H1 (cell line): Measurements from ENCODE around the gene ABHD6. TPM values are rescaled to one million over a fixed set of nuclear protein-coding genes. Genes with fewer than 3 reads are reported as not detected.

Experiments used
- CTCF ChIA-PET: fragments of 300-600 bp; sonication (Branson Sonifier 250); formaldehyde crosslinking; loops from one replicate; lab custom pipeline; 2021; ENCODE audit not compliant: partially characterized antibody; lab: Charles Lee
- POLR2A ChIA-PET: fragments of 300-600 bp; sonication (Branson Sonifier 250); formaldehyde crosslinking; loops from one replicate; lab custom pipeline; 2021; ENCODE audit warnings: inconsistent platforms; ENCODE audit not compliant: partially characterized antibody; lab: Charles Lee
- DNase-seq, 2 experiments: peaks; one replicate each; pipeline versions ENCODE4 v3.0.0 to v3.0.0-alpha.2; 2010 to 2022; ENCODE audit warnings: low spot score in 2 of 2, low read depth in 1 of 2, mixed read lengths in 1 of 2
- FAIRE-seq: peaks from 2 replicates; lab custom pipeline; 2011; peaks lifted over from hg19 to GRCh38; lab: Jason Lieb, UNC
- H2AFZ ChIP-seq: 2 replicates; pipeline ENCODE4 v1.8.1; 2012; ENCODE audit warnings: low read length, inconsistent platforms
- H2AK5ac ChIP-seq: 2 replicates; pipeline ENCODE4 v1.6.1; 2013; ENCODE audit warnings: low read depth, low read length
- H2BK120ac ChIP-seq: replicated peaks from 2 replicates; pipeline ENCODE3; 2013; ENCODE audit warnings: low read depth, low read length, inconsistent platforms
- H2BK12ac ChIP-seq: 2 replicates; pipeline ENCODE4 v1.6.1; 2013; ENCODE audit warnings: low read depth, low read length
- H2BK15ac ChIP-seq: 2 replicates; pipeline ENCODE4 v1.6.1; 2013; ENCODE audit warnings: low read length
- H2BK20ac ChIP-seq: 2 replicates; pipeline ENCODE4 v1.6.1; 2013; ENCODE audit warnings: low read length
- H2BK5ac ChIP-seq: 2 replicates; pipeline ENCODE4 v1.6.1; 2013; ENCODE audit warnings: low read depth, low read length
- H3K14ac ChIP-seq: 2 replicates; pipeline ENCODE4 v1.6.1; 2013; ENCODE audit warnings: inconsistent platforms; ENCODE audit not compliant: insufficient read length
- H3K18ac ChIP-seq: 2 replicates; pipeline ENCODE4 v1.6.1; 2013; ENCODE audit warnings: low read length; ENCODE audit errors: extremely low read depth
- H3K23ac ChIP-seq: 2 replicates; pipeline ENCODE4 v1.6.1; 2013; ENCODE audit warnings: inconsistent platforms; ENCODE audit not compliant: insufficient read length
- H3K23me2 ChIP-seq: 2 replicates; pipeline ENCODE4 v1.6.1; 2013; ENCODE audit warnings: low read depth, low read length
- H3K27ac ChIP-seq: 2 replicates; pipeline ENCODE4 v1.6.1; 2011; ENCODE audit warnings: low read depth, low read length, inconsistent platforms
- H3K27me3 ChIP-seq, 4 experiments: replicated peaks in 1 of 4; 1 replicate in 1 of 4; 2 replicates in 3 of 4; pipeline versions ENCODE4 v1.6.1 to v1.8.1; 2011 to 2013; ENCODE audit warnings: low read length in 3 of 4, mild to moderate bottlenecking in 3 of 4, inconsistent platforms in 2 of 4, mixed read lengths in 2 of 4, moderate library complexity in 1 of 4; ENCODE audit not compliant: control insufficient read depth in 3 of 4, insufficient read depth in 3 of 4; ENCODE audit errors: extremely low read depth in 1 of 4
- H3K36me3 ChIP-seq, 4 experiments: 2 replicates each; pipeline versions ENCODE4 v1.6.1 to v1.8.1; 2011 to 2013; ENCODE audit warnings: mild to moderate bottlenecking in 4 of 4, low read length in 3 of 4, moderate library complexity in 2 of 4, control low read depth in 1 of 4, inconsistent platforms in 1 of 4; ENCODE audit not compliant: insufficient read depth in 4 of 4, control insufficient read depth in 2 of 4
- H3K4ac ChIP-seq: replicated peaks from 2 replicates; pipeline ENCODE3; 2013; ENCODE audit warnings: low read length, low read depth, mixed read lengths, inconsistent platforms; ENCODE audit not compliant: insufficient read length
- H3K4me1 ChIP-seq, 4 experiments: replicated peaks in 1 of 4; 1 replicate in 1 of 4; 2 replicates in 3 of 4; pipeline versions ENCODE4 v1.6.1 to v1.8.1; 2011 to 2013; ENCODE audit warnings: low read length in 3 of 4, inconsistent platforms in 2 of 4, mixed read lengths in 1 of 4; ENCODE audit not compliant: insufficient read depth in 4 of 4, control insufficient read depth in 3 of 4
- H3K4me2 ChIP-seq, 2 experiments: 2 replicates each; pipeline versions ENCODE4 v1.6.1 to v1.8.1; 2011 to 2013; ENCODE audit warnings: low read depth in 2 of 2, low read length in 2 of 2, control low read depth in 1 of 2, inconsistent platforms in 1 of 2, mild to moderate bottlenecking in 1 of 2; ENCODE audit not compliant: insufficient read depth in 1 of 2
- H3K4me3 ChIP-seq, 4 experiments: fragments of 200-600, 300-600 bp in 1 of 4; sonication (generic), shearing (Covaris generic), sonication (Bioruptor Twin) in 1 of 4; 2 replicates each; pipeline versions ENCODE4 v1.5.1 to v1.8.1; 2011 to 2016; ENCODE audit warnings: low read length in 4 of 4, low read depth in 3 of 4, control low read depth in 2 of 4, inconsistent platforms in 2 of 4, mild to moderate bottlenecking in 2 of 4, mixed read lengths in 1 of 4, moderate library complexity in 1 of 4; ENCODE audit not compliant: insufficient read depth in 2 of 4; ENCODE audit errors: extremely low read depth in 1 of 4
- H3K56ac ChIP-seq: replicated peaks from 2 replicates; pipeline ENCODE3; 2013; ENCODE audit warnings: low read depth, mild to moderate bottlenecking, mixed read lengths, low read length, inconsistent platforms; ENCODE audit not compliant: insufficient read length
- H3K79me1 ChIP-seq: 2 replicates; pipeline ENCODE4 v1.6.1; 2013; ENCODE audit warnings: low read depth, low read length, control low read depth
- H3K79me2 ChIP-seq, 2 experiments: 2 replicates each; pipeline versions ENCODE4 v1.6.1 to v1.8.1; 2012 to 2013; ENCODE audit warnings: low read length in 2 of 2, mild to moderate bottlenecking in 2 of 2, inconsistent platforms in 1 of 2; ENCODE audit not compliant: insufficient read depth in 2 of 2, control insufficient read depth in 1 of 2
- H3K9ac ChIP-seq, 4 experiments: replicated peaks in 1 of 4; 1 replicate in 1 of 4; 2 replicates in 3 of 4; pipeline versions ENCODE4 v1.6.1 to v1.8.1; 2011 to 2013; ENCODE audit warnings: low read depth in 3 of 4, low read length in 3 of 4, control low read depth in 2 of 4, mild to moderate bottlenecking in 2 of 4, moderate library complexity in 2 of 4, inconsistent platforms in 1 of 4; ENCODE audit errors: extremely low read depth in 1 of 4
- H3K9me3 ChIP-seq, 2 experiments: 2 replicates each; pipeline versions ENCODE4 v1.6.1 to v1.8.1; 2012 to 2013; ENCODE audit warnings: mild to moderate bottlenecking in 2 of 2, moderate library complexity in 2 of 2, control low read depth in 1 of 2, inconsistent platforms in 1 of 2, low read depth in 1 of 2, low read length in 1 of 2, mixed read lengths in 1 of 2; ENCODE audit not compliant: insufficient read depth in 2 of 2
- H4K20me1 ChIP-seq, 2 experiments: replicated peaks in 1 of 2; 2 replicates each; pipeline versions ENCODE3 to v1.8.1; 2011 to 2013; ENCODE audit warnings: inconsistent platforms in 2 of 2, low read length in 2 of 2, mild to moderate bottlenecking in 1 of 2; ENCODE audit not compliant: insufficient read depth in 2 of 2, control insufficient read depth in 1 of 2
- H4K5ac ChIP-seq: 2 replicates; pipeline ENCODE4 v1.6.1; 2013; ENCODE audit warnings: low read length, low read depth, mixed read lengths, inconsistent platforms; ENCODE audit not compliant: insufficient read length
- H4K8ac ChIP-seq: 2 replicates; pipeline ENCODE4 v1.8.0; 2013; ENCODE audit warnings: mild to moderate bottlenecking, moderate library complexity, low read length, inconsistent platforms; ENCODE audit not compliant: insufficient read depth; ENCODE audit errors: extremely low read depth
- H4K91ac ChIP-seq: replicated peaks from 2 replicates; pipeline ENCODE3; 2013; ENCODE audit warnings: low read length, mixed read lengths, inconsistent platforms; ENCODE audit not compliant: insufficient read length
- EP300 ChIP-seq, 2 experiments: IDR thresholded peaks; 1 replicate in 1 of 2; 2 replicates in 1 of 2; pipeline ENCODE4 v1.6.1; 2011 to 2012; ENCODE audit warnings: low read depth in 2 of 2, low read length in 2 of 2, mild to moderate bottlenecking in 2 of 2, borderline replicate concordance in 1 of 2, inconsistent platforms in 1 of 2, moderate library complexity in 1 of 2
- RNF2 ChIP-seq: fragments of 200-900, 300-1000 bp; sonication (generic); IDR thresholded peaks from 2 replicates; pipeline ENCODE4 v1.7.1; 2016; ENCODE audit warnings: borderline replicate concordance, low read depth, mild to moderate bottlenecking, antibody characterized with exemption, low read length; ENCODE audit not compliant: poor library complexity, severe bottlenecking; ENCODE audit errors: missing control alignments
- WGBS, 2 experiments: shearing (Covaris generic) in 1 of 2; methylation state at CpG; one replicate each; pipeline versions ENCODE4 v1.1.6 to v1.1.7; 2013 to 2015; ENCODE audit warnings: low lambda C conversion rate in 2 of 2, mixed read lengths in 2 of 2, inconsistent platforms in 1 of 2, low coverage in 1 of 2, missing lambda C conversion rate in 1 of 2; ENCODE audit not compliant: insufficient replicate concordance in 2 of 2, insufficient coverage in 1 of 2, insufficient read length in 1 of 2; ENCODE audit errors: extremely low coverage in 1 of 2, missing lambda C conversion rate in 1 of 2; 5-methylcytosine and 5-hydroxymethylcytosine counted together
- polyA plus RNA-seq, 7 experiments: library from polyadenylated mRNA; depleted of rRNA in 3 of 7; stranded (reverse) in 5 of 7; unstranded in 2 of 7; fragments of >200 nt in 5 of 7; fragments of 200-250 nt in 2 of 7; gene quantifications; 1 replicate in 5 of 7; 2 replicates in 1 of 7; 4 replicates in 1 of 7; pipeline versions ENCODE4 v1.2.1 to v1.2.3, GENCODE V29; 2011 to 2013; ENCODE audit warnings: missing spikeins in 2 of 7, mixed read lengths in 2 of 7
- total RNA-seq: library from RNA; stranded (reverse); fragmentation: NEBNext Ultra II Directional; extraction: Animal tissue kit (Norgen Biotek cat#: 25700); gene quantifications from 2 replicates; pipeline ENCODE4 v1.2.1, GENCODE V29; 2021

The ABHD6 gene
- total and polyA plus RNA-seq, 2 of the 8 experiments (the other 6 are each of a cell fraction or from before 2014, with no cell fraction given), result 5.9 to 6.6 TPM

- Histone ChIP-seq H3K4ac (no peak overlapping the region), H2BK20ac (no peak overlapping the region), H3K79me2 (no peaks in the 10 kb centered on the region), H3K56ac (no peak overlapping the region), H2BK120ac (no peak overlapping the region), H3K23me2 (no peaks in the 10 kb centered on the region; the same call in 1 of the 2 replicates), H2BK15ac (no peak overlapping the region), H3K9ac (no peak overlapping the region), H4K20me1 (no peaks in the 10 kb centered on the region), H3K23ac (no peak overlapping the region), H3K4me1 (peaks cover 0 to 3% (median under 1%) of the 10 kb centered on the region in 4 experiments; a peak in 3 of 7 replicates), H3K14ac (no peak overlapping the region), H2AK5ac (no peak overlapping the region), H2AFZ (no peak overlapping the region), H4K5ac (no peak overlapping the region), H4K8ac (no peak overlapping the region), H3K27me3 (no peaks in the 10 kb centered on the region), H4K91ac (no peak overlapping the region), H3K27ac (no peak overlapping the region), H3K4me2 (no peak overlapping the region), H2BK5ac (no peak overlapping the region), H3K36me3 (no peaks in the 10 kb centered on the region), H3K4me3 (no peak overlapping the region), H3K18ac (no peak overlapping the region), H3K9me3 (no peaks in the 10 kb centered on the region), H3K79me1 (no peaks in the 10 kb centered on the region), H2BK12ac (no peak overlapping the region)
- DNase-seq (no peak), FAIRE-seq (no peak)
- ChIA-PET CTCF (interaction anchor here (1.4 to 10.5 kb wide), 13 partner anchors 9 to 84 kb away, joined by 3 to 128 read pairs (median 8); partner anchors contain the start of genes HTD2 and RPP14), POLR2A (interaction anchor here (1.0 to 1.1 kb wide), 3 partner anchors 11 to 87 kb away, joined by 3 to 4 read pairs (median 4); partner anchors contain the start of genes HTD2 and RPP14)
- WGBS, 2 experiments, result 88% methylated on average over 1 of the region's 1 CpG; no CpG with 5 or more reads in 1 of the 2 experiments
- no peak for TF ChIP-seq EP300 (IDR thresholded peaks at IDR 0.05; ENCODE audit: borderline replicate concordance in 1 of 2, low read depth in 2 of 2, low read length in 2 of 2)
- no peak for TF ChIP-seq RNF2
Observed at GRCh38 chr3:58218904-58219303, 18.7 kb upstream of the ABHD6 start.
